ENCODE data around the gene NR0B2. TPM values are rescaled to one million over a fixed set of nuclear protein-coding genes. Genes with fewer than 3 reads are reported as not detected.
A peak's percentile ranks its signal among the peaks of the same experiment; 100 is the strongest.

NR0B2 gene
- total and polyA plus RNA-seq, 2 of the 13 experiments (the other 11 are each of a cell fraction or from before 2014, with no cell fraction given) = 72.5 to 133 TPM

- TF ChIP-seq NCOA2 (CRISPR knock-in tag; IDR thresholded peaks at IDR 0.05) (0 out of 2 replicates have a peak, but pooled peaks have one; percentile 35), ZNF337 (CRISPR knock-in tag; IDR thresholded peaks at IDR 0.05; ENCODE audit: borderline replicate concordance, low read depth) (no peak), AHR (CRISPR knock-in tag; IDR thresholded peaks at IDR 0.05) (no peak; the same call in 1 of the 2 replicates), GTF3A (CRISPR knock-in tag; conservative IDR thresholded peaks at IDR 0.05) (peak; percentile 90; the same call in 1 of the 2 replicates), ZNF354B (CRISPR knock-in tag; IDR thresholded peaks at IDR 0.05) (no peak; the same call in 1 of the 2 replicates), MEIS2 (CRISPR knock-in tag; IDR thresholded peaks at IDR 0.05) (peak; percentile 69), ZKSCAN8 (CRISPR knock-in tag; IDR thresholded peaks at IDR 0.05; ENCODE audit: borderline replicate concordance) (peak; percentile 42; the same call in 1 of the 2 replicates), MTF1 (CRISPR knock-in tag; IDR thresholded peaks at IDR 0.05) (no peak), ZFYVE20 (CRISPR knock-in tag; IDR thresholded peaks at IDR 0.05; ENCODE audit: borderline replicate concordance, low read depth) (peak; percentile 85), FOXP1 (IDR thresholded peaks at IDR 0.05) (no peak), FOXP1 (CRISPR knock-in tag; IDR thresholded peaks at IDR 0.05) (no peak), ZNF746 (CRISPR knock-in tag; IDR thresholded peaks at IDR 0.05) (peak; percentile 40), ZBTB25 (CRISPR knock-in tag; IDR thresholded peaks at IDR 0.05) (peak; percentile 71; the same call in 1 of the 2 replicates), ZNF772 (CRISPR knock-in tag; IDR thresholded peaks at IDR 0.05) (peak; percentile 76; the same call in 1 of the 2 replicates), ARID2 (CRISPR knock-in tag; IDR thresholded peaks at IDR 0.05; ENCODE audit: borderline replicate concordance) (0 out of 2 replicates have a peak, but pooled peaks have one; percentile 62), KDM1A (CRISPR knock-in tag; IDR thresholded peaks at IDR 0.05) (peak; percentile 77; the same call in 1 of the 2 replicates), AGO1 (IDR thresholded peaks at IDR 0.05; ENCODE audit: low read depth, low read length, poor library complexity, severe bottlenecking) (peak; percentile 92), MZF1 (CRISPR knock-in tag; IDR thresholded peaks at IDR 0.05; ENCODE audit: borderline replicate concordance) (no peak), ZKSCAN5 (CRISPR knock-in tag; IDR thresholded peaks at IDR 0.05) (no peak), ZSCAN30 (CRISPR knock-in tag; IDR thresholded peaks at IDR 0.05) (no peak), HCFC1 (IDR thresholded peaks at IDR 0.05; ENCODE audit: low read depth, low read length) (no peak), CREBL2 (CRISPR knock-in tag; IDR thresholded peaks at IDR 0.05; ENCODE audit: borderline replicate concordance) (peak; percentile 78; the same call in 1 of the 2 replicates), NFATC3 (CRISPR knock-in tag; IDR thresholded peaks at IDR 0.05) (no peak), ZFP36L2 (CRISPR knock-in tag; IDR thresholded peaks at IDR 0.05) (0 out of 2 replicates have a peak, but pooled peaks have one; percentile 80), ZNF547 (CRISPR knock-in tag; IDR thresholded peaks at IDR 0.05) (peak; percentile 65), PHF8 (CRISPR knock-in tag; IDR thresholded peaks at IDR 0.05) (peak; percentile 97), ZNF275 (CRISPR knock-in tag; IDR thresholded peaks at IDR 0.05; ENCODE audit: borderline replicate concordance) (peak; percentile 70; the same call in 1 of the 2 replicates), ZNF749 (CRISPR knock-in tag; IDR thresholded peaks at IDR 0.05; ENCODE audit: borderline replicate concordance) (peak; percentile 90; the same call in 1 of the 2 replicates)
These were observed 24.0 kb downstream of the NR0B2 start, which contains the start of gene GPN2 (continued) for GRCh38 chr1:26889551-26890466.

Data from HepG2 (cell line).